ENCODE measurements around the gene CCDC106. TPM values are rescaled to one million over a fixed set of nuclear protein-coding genes. Genes with fewer than 3 reads are reported as not detected.

The CCDC106 gene
- total and polyA plus RNA-seq, 7 donors: 5.5 to 22.9 (median 16.6) TPM

DNA sequence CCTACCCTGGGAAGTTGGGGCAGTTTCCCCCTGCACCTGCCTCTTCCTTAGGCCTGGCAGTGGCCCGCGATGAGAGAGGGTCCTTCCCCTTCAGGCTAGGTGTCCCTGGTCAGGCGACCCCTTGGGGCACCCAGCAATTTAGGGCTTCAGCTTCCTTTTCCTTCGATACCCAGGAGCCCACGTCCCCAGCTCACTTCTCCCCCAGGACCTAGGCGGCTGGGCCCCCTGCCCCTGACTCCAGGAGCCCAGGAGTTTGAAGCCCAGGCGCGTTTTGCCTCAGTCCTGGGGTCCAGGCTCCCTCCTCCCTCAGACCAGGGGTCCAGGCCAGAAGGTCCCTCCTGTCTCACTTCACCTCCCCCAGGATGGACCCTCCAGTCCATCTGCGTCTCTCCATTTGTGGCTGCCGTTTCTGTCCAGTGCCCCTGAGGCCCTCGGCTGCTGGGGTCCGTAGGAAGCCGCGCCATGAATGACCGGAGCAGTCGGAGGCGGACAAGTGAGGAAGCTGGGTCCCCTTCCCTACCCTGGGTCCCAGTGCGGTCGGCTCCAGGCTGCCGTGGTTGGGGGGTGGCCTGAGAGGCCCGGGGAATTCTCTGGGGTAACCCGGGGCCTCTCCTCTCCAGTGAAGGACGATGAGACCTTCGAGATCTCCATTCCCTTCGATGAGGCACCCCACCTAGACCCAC lies 714 bp downstream of the CCDC106 start:
- Histone ChIP-seq H3K27ac (peak overlapping the region; percentile 89 to 94 (median 92)), H3K27me3 (no peaks in the 10 kb centered on the region), H3K36me3 (peaks cover 0 to 25% (median 6%) of the 10 kb centered on the region in 4 donors), H3K4me3 (peak overlapping the region; percentile 86 to 98 (median 90)), H3K9me3 (no peaks in the 10 kb centered on the region), H3K4me1 (peaks cover 0 to 59% (median 51%) of the 10 kb centered on the region in 4 donors)
- TF ChIP-seq EP300 (IDR thresholded peaks at IDR 0.05) (no peak), POLR2A (IDR thresholded peaks at IDR 0.05) (no peak), POLR2AphosphoS5 (IDR thresholded peaks at IDR 0.05) (no peak)
- 41 to 54% methylated on average over 25 of the region's 25 CpGs for WGBS, 2 donors
- intact Hi-C loops (cut with DNase I): no loop called here
- DNase-seq: no peak

DNA sequence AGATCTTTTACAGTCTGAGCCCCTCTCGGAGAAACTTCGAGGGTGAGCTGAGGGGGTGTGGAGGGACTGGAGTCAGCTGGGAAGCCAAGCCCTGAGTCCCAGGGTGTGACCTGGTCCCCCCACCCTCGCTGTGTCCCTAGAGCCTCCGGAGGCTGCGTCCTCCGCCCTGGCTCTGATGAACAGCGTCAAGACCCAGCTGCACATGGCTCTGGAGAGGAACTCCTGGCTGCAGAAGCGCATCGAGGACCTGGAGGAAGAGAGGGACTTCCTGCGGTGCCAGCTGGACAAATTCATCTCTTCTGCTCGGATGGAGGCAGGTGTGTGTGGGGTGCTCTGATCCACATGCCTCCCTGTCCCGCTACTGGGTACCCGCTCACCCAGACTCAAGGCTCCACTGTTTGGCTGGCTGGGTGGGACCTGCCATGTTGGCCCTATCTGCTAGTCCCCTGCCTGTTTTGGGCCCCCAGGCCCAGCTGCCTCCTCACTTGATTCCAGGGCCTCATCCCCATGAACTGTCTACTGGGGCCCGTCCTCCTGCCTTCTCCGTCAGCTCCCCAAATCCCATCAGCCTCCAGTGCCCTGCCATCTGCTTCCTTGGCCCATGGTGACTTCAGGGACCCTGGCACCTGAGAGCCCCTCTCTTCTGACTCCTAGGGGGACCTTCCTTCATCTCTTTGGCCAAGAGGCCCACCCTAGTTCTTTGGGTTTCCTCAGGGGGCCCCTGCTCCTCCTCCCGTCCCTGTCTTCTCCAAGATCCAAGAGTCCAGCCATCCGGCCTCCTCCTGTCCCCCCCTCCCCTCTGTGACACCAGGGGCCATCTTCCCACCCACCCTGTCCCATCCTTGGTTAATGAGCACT lies 1.5 kb downstream of the CCDC106 start:
- TF ChIP-seq POLR2AphosphoS5 (IDR thresholded peaks at IDR 0.05) (no peak), POLR2A (IDR thresholded peaks at IDR 0.05) (no peak), EP300 (IDR thresholded peaks at IDR 0.05) (no peak)
- TF ChIP-seq, protein P1, sequence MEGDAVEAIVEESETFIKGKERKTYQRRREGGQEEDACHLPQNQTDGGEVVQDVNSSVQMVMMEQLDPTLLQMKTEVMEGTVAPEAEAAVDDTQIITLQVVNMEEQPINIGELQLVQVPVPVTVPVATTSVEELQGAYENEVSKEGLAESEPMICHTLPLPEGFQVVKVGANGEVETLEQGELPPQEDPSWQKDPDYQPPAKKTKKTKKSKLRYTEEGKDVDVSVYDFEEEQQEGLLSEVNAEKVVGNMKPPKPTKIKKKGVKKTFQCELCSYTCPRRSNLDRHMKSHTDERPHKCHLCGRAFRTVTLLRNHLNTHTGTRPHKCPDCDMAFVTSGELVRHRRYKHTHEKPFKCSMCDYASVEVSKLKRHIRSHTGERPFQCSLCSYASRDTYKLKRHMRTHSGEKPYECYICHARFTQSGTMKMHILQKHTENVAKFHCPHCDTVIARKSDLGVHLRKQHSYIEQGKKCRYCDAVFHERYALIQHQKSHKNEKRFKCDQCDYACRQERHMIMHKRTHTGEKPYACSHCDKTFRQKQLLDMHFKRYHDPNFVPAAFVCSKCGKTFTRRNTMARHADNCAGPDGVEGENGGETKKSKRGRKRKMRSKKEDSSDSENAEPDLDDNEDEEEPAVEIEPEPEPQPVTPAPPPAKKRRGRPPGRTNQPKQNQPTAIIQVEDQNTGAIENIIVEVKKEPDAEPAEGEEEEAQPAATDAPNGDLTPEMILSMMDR (IDR thresholded peaks at IDR 0.05): no peak
- no peaks in the 10 kb centered on the region for H3K27me3 ChIP-seq
- WGBS, 2 donors: 84 to 89% methylated on average over 17 of the region's 17 CpGs
- H3K4me1 ChIP-seq: peaks cover 0 to 52% (median 43%) of the 10 kb centered on the region in 4 donors
- H3K4me3 ChIP-seq: peak overlapping the region; percentile 86 to 98 (median 90)
- no peaks in the 10 kb centered on the region for H3K9me3 ChIP-seq
- intact Hi-C loops (cut with DNase I): loop anchor here (10.0 kb wide), 1 partner anchor 535 kb away; the partner anchor contains the start of gene PPP1R12C
- peaks cover 0 to 25% (median 6%) of the 10 kb centered on the region in 4 donors for H3K36me3 ChIP-seq
- peak overlapping the region; percentile 89 to 94 (median 92) for H3K27ac ChIP-seq
- no peak for DNase-seq

DNA sequence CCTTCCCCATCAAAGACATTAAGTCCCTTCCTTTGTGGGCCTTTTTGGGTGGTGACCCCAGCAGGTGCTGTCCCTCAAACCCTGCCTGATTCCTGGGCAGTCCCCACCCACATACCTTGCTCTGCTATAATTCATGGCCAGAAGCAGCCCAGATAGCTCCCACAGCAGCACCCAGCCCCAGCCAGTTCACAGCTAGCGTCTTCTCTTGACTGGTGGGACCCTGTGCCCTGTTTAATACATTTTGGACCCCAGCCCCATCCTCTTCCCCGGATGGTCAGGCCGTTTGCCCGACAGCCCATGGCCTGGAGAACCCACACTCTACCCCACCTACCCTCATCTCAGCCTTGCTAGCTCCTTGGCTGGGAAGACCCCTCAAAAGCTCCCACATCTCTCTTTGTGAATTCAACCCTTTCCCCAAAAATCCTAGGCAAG lies 2.1 kb downstream of the CCDC106 start:
- 90 to 91% methylated on average over 4 of the region's 4 CpGs for WGBS, 2 donors
- DNase-seq: no peak
- Histone ChIP-seq H3K36me3 (peaks cover 0 to 20% (median 5%) of the 10 kb centered on the region in 4 donors), H3K27me3 (no peaks in the 10 kb centered on the region), H3K9me3 (no peaks in the 10 kb centered on the region), H3K4me3 (no peak overlapping the region), H3K27ac (peak overlapping the region in 1 of 4 donors; percentile 94), H3K4me1 (peaks cover 0 to 45% (median 37%) of the 10 kb centered on the region in 4 donors)
- intact Hi-C loops (cut with DNase I): loop anchor here (10.0 kb wide), 1 partner anchor 535 kb away; the partner anchor contains the start of gene PPP1R12C
- TF ChIP-seq POLR2A (IDR thresholded peaks at IDR 0.05): no peak
- no peak for TF ChIP-seq EP300 (IDR thresholded peaks at IDR 0.05)
- TF ChIP-seq POLR2AphosphoS5 (IDR thresholded peaks at IDR 0.05): no peak

GRCh38 chr19:55650602-55651230 lies 2.7 kb downstream of the CCDC106 start:
- H3K4me1 ChIP-seq: peaks cover 0 to 44% (median 38%) of the 10 kb centered on the region in 4 donors
- H3K36me3 ChIP-seq: peaks cover 0 to 14% (median 4%) of the 10 kb centered on the region in 4 donors
- intact Hi-C loops (cut with DNase I): loop anchor here (10.0 kb wide), 1 partner anchor 536 kb away; the partner anchor contains the start of gene PPP1R12C
- no peak for DNase-seq
- no peak for TF ChIP-seq POLR2AphosphoS5 (IDR thresholded peaks at IDR 0.05)
- no peak for TF ChIP-seq POLR2A (IDR thresholded peaks at IDR 0.05)
- TF ChIP-seq EP300 (IDR thresholded peaks at IDR 0.05): no peak
- TF ChIP-seq, protein P1 (IDR thresholded peaks at IDR 0.05): no peak
- no peak overlapping the region for H3K4me3 ChIP-seq
- 94 to 95% methylated on average over 17 of the region's 17 CpGs for WGBS, 2 donors
- no peaks in the 10 kb centered on the region for H3K9me3 ChIP-seq
- H3K27me3 ChIP-seq: no peaks in the 10 kb centered on the region
- no peak overlapping the region for H3K27ac ChIP-seq

DNA sequence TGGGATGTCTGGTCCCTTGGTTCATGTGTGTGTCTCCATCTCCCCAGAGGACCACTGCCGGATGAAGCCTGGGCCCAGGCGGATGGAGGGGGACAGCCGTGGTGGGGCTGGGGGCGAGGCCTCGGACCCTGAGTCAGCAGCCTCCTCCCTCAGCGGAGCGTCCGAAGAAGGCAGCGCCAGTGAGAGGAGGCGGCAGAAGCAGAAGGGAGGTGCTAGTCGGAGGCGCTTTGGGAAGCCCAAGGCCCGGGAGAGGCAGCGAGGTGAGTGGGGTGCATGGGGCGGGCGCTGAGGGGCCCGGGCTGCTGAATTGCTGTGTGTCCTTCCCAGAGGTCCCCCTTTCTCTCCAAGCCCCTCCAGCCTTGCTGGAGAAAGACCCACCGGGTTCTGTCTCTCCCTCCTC lies 3.2 kb downstream of the CCDC106 start:
- no peak overlapping the region for H3K27ac ChIP-seq
- H3K36me3 ChIP-seq: peaks cover 0 to 9% (median 4%) of the 10 kb centered on the region in 4 donors
- WGBS, 2 donors: 84 to 93% methylated on average over 18 of the region's 18 CpGs
- DNase-seq: no peak
- H3K4me3 ChIP-seq: no peak overlapping the region
- no peaks in the 10 kb centered on the region for H3K27me3 ChIP-seq
- no peaks in the 10 kb centered on the region for H3K9me3 ChIP-seq
- intact Hi-C loops (cut with DNase I): loop anchor here (10.0 kb wide), 1 partner anchor 536 kb away; the partner anchor contains the start of gene PPP1R12C
- peaks cover 0 to 49% (median 43%) of the 10 kb centered on the region in 4 donors for H3K4me1 ChIP-seq
- TF ChIP-seq POLR2A (IDR thresholded peaks at IDR 0.05) (no peak), POLR2AphosphoS5 (IDR thresholded peaks at IDR 0.05) (no peak), EP300 (IDR thresholded peaks at IDR 0.05) (no peak)
- TF ChIP-seq, protein P1 (IDR thresholded peaks at IDR 0.05): no peak
